Smooth muscle cell (in vitro differentiated cells): ENCODE data around the gene APLP1. TPM values are rescaled to one million over a fixed set of nuclear protein-coding genes. Genes with fewer than 3 reads are reported as not detected.

Experiments
- DNase-seq: peaks from one replicate; lab custom pipeline; 2025; ENCODE audit not compliant: unreplicated experiment; lab: John Stamatoyannopoulos, UW
- H2AFZ ChIP-seq: fragments of 200-600 bp; sonication (generic); 2 replicates; pipeline ENCODE4 v1.6.0; 2016; ENCODE audit warnings: antibody characterized with exemption, low read depth, mild to moderate bottlenecking
- H3F3A ChIP-seq: fragments of 200-600 bp; sonication (generic); 2 replicates; pipeline ENCODE4 v1.6.0; 2017; ENCODE audit warnings: antibody characterized with exemption, low read depth
- H3K27ac ChIP-seq: fragments of 200-600 bp; sonication (generic); 2 replicates; pipeline ENCODE4 v1.5.1; 2016; ENCODE audit warnings: low read depth, mild to moderate bottlenecking
- H3K27me3 ChIP-seq: fragments of 200-600 bp; sonication (generic); 2 replicates; pipeline ENCODE4 v1.6.1; 2016; ENCODE audit warnings: low read depth, mild to moderate bottlenecking
- H3K36me3 ChIP-seq: fragments of 200-600 bp; sonication (generic); 2 replicates; pipeline ENCODE4 v1.5.1; 2016; ENCODE audit warnings: low read depth
- H3K4me1 ChIP-seq: fragments of 200-600 bp; sonication (generic); 2 replicates; pipeline ENCODE4 v1.5.1; 2016; ENCODE audit warnings: low read depth
- H3K4me2 ChIP-seq: fragments of 200-600 bp; sonication (generic); 2 replicates; pipeline ENCODE4 v1.6.0; 2016; ENCODE audit warnings: mild to moderate bottlenecking
- H3K4me3 ChIP-seq: fragments of 200-600 bp; sonication (generic); 2 replicates; pipeline ENCODE4 v1.5.1; 2016; ENCODE audit warnings: mild to moderate bottlenecking
- H3K79me2 ChIP-seq: fragments of 200-600 bp; sonication (generic); 2 replicates; pipeline ENCODE4 v1.6.0; 2016; ENCODE audit warnings: low read depth, mild to moderate bottlenecking
- H3K9ac ChIP-seq: fragments of 200-600 bp; sonication (generic); 2 replicates; pipeline ENCODE4 v1.6.0; 2016; ENCODE audit warnings: low read depth
- H3K9me3 ChIP-seq: fragments of 200-600 bp; sonication (generic); replicated peaks from 2 replicates; pipeline ENCODE4 v1.5.1; 2016; ENCODE audit warnings: low read depth
- H4K20me1 ChIP-seq: fragments of 200-600 bp; sonication (generic); 2 replicates; pipeline ENCODE4 v1.6.0; 2016; ENCODE audit warnings: low read depth
- CTCF ChIP-seq: fragments of 200-600 bp; sonication (generic); IDR thresholded peaks from 2 replicates; pipeline ENCODE4 v1.5.1; 2017; ENCODE audit warnings: borderline replicate concordance, mild to moderate bottlenecking, antibody characterized with exemption; ENCODE audit not compliant: insufficient read depth, poor library complexity, severe bottlenecking
- WGBS: methylation state at CpG from one replicate; pipeline ENCODE4 v1.1.7; 2016; ENCODE audit warnings: low lambda C conversion rate; 5-methylcytosine and 5-hydroxymethylcytosine counted together
- polyA plus RNA-seq: library from polyadenylated mRNA; unstranded; fragments of >200 nt; fragmentation: Nextera tagmentation; extraction: Ambion mirVana; gene quantifications from 2 replicates; pipeline ENCODE4 v1.2.1, GENCODE V29; 2016
- total RNA-seq: library from RNA; depleted of rRNA; stranded (reverse); fragments of >200 nt; gene quantifications from 2 replicates; pipeline ENCODE4 v1.2.3, GENCODE V29; 2014

Gene APLP1
- total and polyA plus RNA-seq, 2 experiments from 2014 or later: 81.8 to 114 TPM

- no peak for TF ChIP-seq CTCF
- Histone ChIP-seq H2AFZ (no peak overlapping the region), H4K20me1 (no peaks in the 10 kb centered on the region), H3K4me2 (no peak overlapping the region), H3K9me3 (no peaks in the 10 kb centered on the region), H3K4me1 (peaks cover 13% of the 10 kb centered on the region), H3K27me3 (no peaks in the 10 kb centered on the region), H3K36me3 (no peaks in the 10 kb centered on the region), H3K4me3 (no peak overlapping the region), H3K9ac (no peak overlapping the region), H3K27ac (no peak overlapping the region), H3K79me2 (no peaks in the 10 kb centered on the region), H3F3A (no peaks in the 10 kb centered on the region)
- no peak for DNase-seq
- WGBS: 93% methylated on average over 12 of the region's 12 CpGs
Observed at GRCh38 chr19:35871611-35872010, 3.2 kb downstream of the APLP1 start.

GRCh38 chr19:35872180-35872579 is 3.8 kb downstream of the APLP1 start:
- WGBS: 78% methylated on average over 5 of the region's 5 CpGs
- TF ChIP-seq CTCF: no peak

GRCh38 chr19:35874392-35874930 is 6.1 kb downstream of the APLP1 start:
- WGBS: 94% methylated on average over 32 of the region's 32 CpGs

More at GRCh38 chr19:35872180-35872579, 3.8 kb downstream of the APLP1 start:
- H3K4me1 ChIP-seq: peaks cover 13% of the 10 kb centered on the region
- H3K9ac ChIP-seq: no peak overlapping the region
- H3K36me3 ChIP-seq: no peaks in the 10 kb centered on the region
- no peak overlapping the region for H3K27ac ChIP-seq
- no peak for DNase-seq
- H3K4me2 ChIP-seq: no peak overlapping the region
- H2AFZ ChIP-seq: no peak overlapping the region
- no peaks in the 10 kb centered on the region for H4K20me1 ChIP-seq
- H3F3A ChIP-seq: no peaks in the 10 kb centered on the region
- H3K9me3 ChIP-seq: no peaks in the 10 kb centered on the region
- no peaks in the 10 kb centered on the region for H3K27me3 ChIP-seq
- no peaks in the 10 kb centered on the region for H3K79me2 ChIP-seq
- no peak overlapping the region for H3K4me3 ChIP-seq

More at GRCh38 chr19:35874392-35874930, 6.1 kb downstream of the APLP1 start:
- H3K27me3 ChIP-seq: no peaks in the 10 kb centered on the region
- no peaks in the 10 kb centered on the region for H3K79me2 ChIP-seq
- H3K9me3 ChIP-seq: no peaks in the 10 kb centered on the region
- H4K20me1 ChIP-seq: no peaks in the 10 kb centered on the region
- H3F3A ChIP-seq: no peaks in the 10 kb centered on the region
- H3K36me3 ChIP-seq: no peaks in the 10 kb centered on the region
- H3K4me2 ChIP-seq: no peak overlapping the region
- H3K27ac ChIP-seq: no peak overlapping the region
- no peak overlapping the region for H3K4me3 ChIP-seq
- no peak for DNase-seq
- no peak overlapping the region for H3K9ac ChIP-seq
- H2AFZ ChIP-seq: no peak overlapping the region
- TF ChIP-seq CTCF: no peak
- peaks cover 3% of the 10 kb centered on the region for H3K4me1 ChIP-seq
